ENCODE data around the gene MYO1C. TPM values are rescaled to one million over a fixed set of nuclear protein-coding genes. Genes with fewer than 3 reads are reported as not detected.
"Not testable (repeated sequence)": the region's sequence is repeated elsewhere in the genome, so short reads cannot be mapped to it uniquely, and the experiment has no call there.

MYO1C gene
- total RNA-seq, 2 donors from 2014 or later = 75.5 to 90.0 TPM

GRCh38 chr17:1449412-1449967, 43.0 kb downstream of the MYO1C start:
- H3K9me3 Mint-ChIP-seq = no peaks in the 10 kb centered on the region
- H3K4me1 Mint-ChIP-seq = peaks cover 2% of the 10 kb centered on the region
- Histone ChIP-seq H3K27me3 (ENCODE audit: control insufficient read depth, insufficient read depth, low read length, poor library complexity, severe bottlenecking) (no peaks in the 10 kb centered on the region), H3K9me3 (ENCODE audit: control insufficient read depth, low read length) (no peaks in the 10 kb centered on the region), H3K36me3 (ENCODE audit: control insufficient read depth, insufficient read depth, low read length) (peaks cover 59% of the 10 kb centered on the region), H3K4me1 (ENCODE audit: control insufficient read depth, insufficient read depth, low read length) (no peaks in the 10 kb centered on the region), H3K9ac (ENCODE audit: extremely low read depth, low read length, poor library complexity, severe bottlenecking) (no peak overlapping the region), H3K4me3 (ENCODE audit: low read length) (no peak overlapping the region), H3K27ac (ENCODE audit: low read depth, low read length) (no peak overlapping the region)
- H3K36me3 Mint-ChIP-seq (ENCODE audit: low read depth) = peaks cover 55% of the 10 kb centered on the region
- DNase-seq = no peak
- TF ChIP-seq CTCF (conservative IDR thresholded peaks at IDR 0.05) = no peak
- no peak overlapping the region for H3K4me3 Mint-ChIP-seq
- no peaks in the 10 kb centered on the region for H3K27me3 Mint-ChIP-seq (ENCODE audit: insufficient read depth)
- no peak overlapping the region for H3K27ac Mint-ChIP-seq
- WGBS, 2 experiments (ENCODE audit: insufficient coverage in 1 of 2, insufficient read length in 1 of 2) = 80 to 91% methylated on average over 2 to 5 of the region's 5 CpGs

GRCh38 chr17:1447052-1447451, 45.4 kb downstream of the MYO1C start:
- Histone ChIP-seq H3K27me3 (ENCODE audit: control insufficient read depth, insufficient read depth, low read length, poor library complexity, severe bottlenecking) (no peaks in the 10 kb centered on the region), H3K36me3 (ENCODE audit: control insufficient read depth, insufficient read depth, low read length) (peaks cover 53% of the 10 kb centered on the region), H3K9me3 (ENCODE audit: control insufficient read depth, low read length) (no peaks in the 10 kb centered on the region), H3K4me3 (ENCODE audit: low read length) (no peak overlapping the region), H3K4me1 (ENCODE audit: control insufficient read depth, insufficient read depth, low read length) (no peaks in the 10 kb centered on the region), H3K9ac (ENCODE audit: extremely low read depth, low read length, poor library complexity, severe bottlenecking) (no peak overlapping the region), H3K27ac (ENCODE audit: low read depth, low read length) (no peak overlapping the region)
- Mint-ChIP-seq H3K4me3 (no peak overlapping the region), H3K27ac (no peak overlapping the region), H3K4me1 (no peaks in the 10 kb centered on the region), H3K27me3 (ENCODE audit: insufficient read depth) (no peaks in the 10 kb centered on the region), H3K9me3 (no peaks in the 10 kb centered on the region), H3K36me3 (ENCODE audit: low read depth) (peaks cover 51% of the 10 kb centered on the region)
- WGBS, 2 experiments (ENCODE audit: insufficient coverage in 1 of 2, insufficient read length in 1 of 2) = 96 to 97% methylated on average over 7 of the region's 7 CpGs
- no peak for DNase-seq
- TF ChIP-seq CTCF (conservative IDR thresholded peaks at IDR 0.05) = no peak

GRCh38 chr17:1446201-1446600, 46.3 kb downstream of the MYO1C start:
- Mint-ChIP-seq H3K4me3 (no peak overlapping the region), H3K9me3 (no peaks in the 10 kb centered on the region), H3K27me3 (ENCODE audit: insufficient read depth) (no peaks in the 10 kb centered on the region), H3K27ac (peak overlapping the region; percentile 11), H3K4me1 (no peaks in the 10 kb centered on the region), H3K36me3 (ENCODE audit: low read depth) (peaks cover 50% of the 10 kb centered on the region)
- DNase-seq = no peak
- Histone ChIP-seq H3K4me1 (ENCODE audit: control insufficient read depth, insufficient read depth, low read length) (no peaks in the 10 kb centered on the region), H3K27ac (ENCODE audit: low read depth, low read length) (no peak overlapping the region), H3K36me3 (ENCODE audit: control insufficient read depth, insufficient read depth, low read length) (peaks cover 52% of the 10 kb centered on the region), H3K9ac (ENCODE audit: extremely low read depth, low read length, poor library complexity, severe bottlenecking) (no peak overlapping the region), H3K9me3 (ENCODE audit: control insufficient read depth, low read length) (no peaks in the 10 kb centered on the region), H3K4me3 (ENCODE audit: low read length) (no peak overlapping the region), H3K27me3 (ENCODE audit: control insufficient read depth, insufficient read depth, low read length, poor library complexity, severe bottlenecking) (no peaks in the 10 kb centered on the region)
- TF ChIP-seq CTCF (conservative IDR thresholded peaks at IDR 0.05) = no peak
- 96 to 98% methylated on average over 8 to 12 of the region's 12 CpGs for WGBS, 2 experiments (ENCODE audit: insufficient coverage in 1 of 2, insufficient read length in 1 of 2)

- not testable (repeated sequence) for H3K9ac ChIP-seq (ENCODE audit: extremely low read depth, low read length, poor library complexity, severe bottlenecking); H3K4me3 ChIP-seq (ENCODE audit: low read length); H3K27me3 Mint-ChIP-seq (ENCODE audit: insufficient read depth); H3K27me3 ChIP-seq (ENCODE audit: control insufficient read depth, insufficient read depth, low read length, poor library complexity, severe bottlenecking); H3K9me3 Mint-ChIP-seq; H3K9me3 ChIP-seq (ENCODE audit: control insufficient read depth, low read length); H3K4me1 ChIP-seq (ENCODE audit: control insufficient read depth, insufficient read depth, low read length); H3K27ac Mint-ChIP-seq; DNase-seq; H3K4me3 Mint-ChIP-seq; H3K4me1 Mint-ChIP-seq; H3K27ac ChIP-seq (ENCODE audit: low read depth, low read length)
- H3K36me3 ChIP-seq (ENCODE audit: control insufficient read depth, insufficient read depth, low read length) = peaks cover 57% of the 10 kb centered on the region
- 96 to 100% methylated on average over 3 to 4 of the region's 4 CpGs for whole genome bisulfite sequencing, 2 experiments (ENCODE audit: insufficient coverage in 1 of 2, insufficient read length in 1 of 2)
- H3K36me3 Mint-ChIP-seq (ENCODE audit: low read depth) = peaks cover 54% of the 10 kb centered on the region
Measured at GRCh38 chr17:1445695-1446094, 46.8 kb downstream of the MYO1C start.

GRCh38 chr17:1442721-1443120, 49.8 kb downstream of the MYO1C start:
- H3K27me3 Mint-ChIP-seq (ENCODE audit: insufficient read depth); DNase-seq; H3K9me3 Mint-ChIP-seq; H3K27ac Mint-ChIP-seq; H3K4me3 ChIP-seq (ENCODE audit: low read length); H3K4me1 ChIP-seq (ENCODE audit: control insufficient read depth, insufficient read depth, low read length); H3K4me1 Mint-ChIP-seq; H3K9ac ChIP-seq (ENCODE audit: extremely low read depth, low read length, poor library complexity, severe bottlenecking); H3K27me3 ChIP-seq (ENCODE audit: control insufficient read depth, insufficient read depth, low read length, poor library complexity, severe bottlenecking); H3K27ac ChIP-seq (ENCODE audit: low read depth, low read length); H3K9me3 ChIP-seq (ENCODE audit: control insufficient read depth, low read length); H3K4me3 Mint-ChIP-seq: not testable (repeated sequence)
- peaks cover 50% of the 10 kb centered on the region for H3K36me3 ChIP-seq (ENCODE audit: control insufficient read depth, insufficient read depth, low read length)
- WGBS, 2 experiments (ENCODE audit: insufficient coverage in 1 of 2, insufficient read length in 1 of 2) = 93 to 100% methylated on average over 6 of the region's 6 CpGs
- H3K36me3 Mint-ChIP-seq (ENCODE audit: low read depth) = peaks cover 53% of the 10 kb centered on the region
